NCI-H460 (cell line): ENCODE results near the gene AMACR. TPM values are rescaled to one million over a fixed set of nuclear protein-coding genes. Genes with fewer than 3 reads are reported as not detected.
"Not testable (repeated sequence)": the region's sequence is repeated elsewhere in the genome, so short reads cannot be mapped to it uniquely, and the experiment has no call there.

Experiments
- DNase-seq: peaks from one replicate; pipeline ENCODE4 v3.0.0-alpha.2; 2016; ENCODE audit warnings: low read depth; ENCODE audit errors: extremely low read depth
- total RNA-seq: library from RNA; depleted of rRNA; stranded (reverse); fragments of >200 nt; shearing (Covaris generic); gene quantifications from 2 replicates; pipeline ENCODE4 v1.2.3, GENCODE V29; 2014

AMACR gene
- total RNA-seq, 1 experiment from 2014 or later = 10.4 TPM

- DNase-seq = no peak
Observed at GRCh38 chr5:34038390-34038789, 30.5 kb upstream of the AMACR start.

DNA sequence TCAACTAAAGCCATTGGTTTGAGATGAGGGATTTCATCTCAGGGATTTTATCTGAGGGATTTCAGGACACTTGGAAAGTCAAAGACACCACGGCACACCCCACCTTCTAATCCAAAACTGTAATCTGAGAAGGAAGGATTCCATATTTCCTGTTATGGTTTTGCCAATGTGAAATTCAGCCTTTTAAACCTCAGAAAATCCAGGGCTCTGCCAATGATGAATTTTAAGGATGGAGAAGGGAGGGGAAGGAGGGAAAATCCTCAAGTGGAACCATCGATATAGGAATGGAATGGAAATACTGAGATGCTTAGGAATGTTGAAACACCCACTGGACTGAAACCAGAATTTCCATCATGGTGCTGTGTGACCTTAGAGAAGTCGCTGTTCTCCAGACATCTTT lies 29.9 kb upstream of the AMACR start:
- no peak for DNase-seq

GRCh38 chr5:34035756-34036155 lies 27.9 kb upstream of the AMACR start:
- DNase-seq = no peak

DNA sequence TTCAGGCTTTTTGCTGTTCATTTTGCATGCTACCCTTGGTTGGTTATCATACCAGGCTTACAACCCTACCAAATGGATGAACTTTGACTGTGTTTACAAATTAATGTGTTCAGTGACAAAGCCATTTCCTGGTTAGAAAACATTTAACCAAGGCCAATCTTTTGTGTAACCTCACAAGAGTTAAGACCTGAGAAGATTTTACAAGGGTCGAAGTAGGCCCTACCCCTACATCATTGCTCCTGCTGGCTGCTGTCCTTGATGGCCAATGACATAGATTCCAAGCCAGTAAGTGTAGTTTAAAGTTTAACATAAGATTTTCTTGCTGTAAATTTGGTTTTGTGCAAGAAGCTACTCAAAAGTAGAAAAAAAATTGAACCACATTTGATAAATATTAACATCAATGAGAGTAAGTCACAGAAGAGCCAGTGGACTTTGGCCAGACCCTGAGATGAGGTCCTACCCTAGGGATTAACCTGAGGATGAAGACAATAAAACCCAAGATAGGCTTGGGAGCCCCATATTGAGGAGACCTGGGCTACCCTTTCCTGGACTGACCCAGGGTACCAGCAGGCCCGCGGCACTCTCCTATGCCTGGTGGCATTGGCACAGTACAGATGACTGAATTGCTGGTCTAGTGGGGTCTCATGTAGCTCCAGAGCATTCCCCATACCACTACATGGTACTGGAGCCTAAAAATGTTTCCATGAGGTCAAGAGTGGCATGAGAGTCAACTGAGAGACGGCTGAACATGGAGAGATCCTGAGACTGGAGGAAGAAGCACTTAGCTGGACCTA lies 26.9 kb upstream of the AMACR start:
- DNase-seq = no peak

GRCh38 chr5:34031966-34032365 lies 24.1 kb upstream of the AMACR start:
- no peak for DNase-seq

GRCh38 chr5:34031117-34031516 lies 23.3 kb upstream of the AMACR start:
- no peak for DNase-seq

DNA sequence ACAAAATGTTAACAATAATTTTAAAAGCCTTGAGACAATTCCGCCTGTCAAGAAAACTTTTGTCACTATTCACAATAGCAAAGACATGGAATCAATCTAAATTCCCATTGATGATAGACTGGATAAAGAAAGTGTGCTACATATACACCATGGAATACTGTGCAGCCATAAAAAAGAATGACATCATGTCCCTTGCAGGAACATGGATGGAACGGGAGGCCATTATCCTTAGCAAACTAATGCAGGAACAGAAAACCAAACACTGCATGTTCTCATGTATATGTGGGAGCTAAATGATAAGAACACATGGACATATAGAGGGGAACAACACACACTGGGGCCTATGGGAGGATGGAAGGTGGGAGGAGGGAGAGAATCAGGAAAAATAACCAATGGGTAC lies 22.7 kb upstream of the AMACR start:
- not testable (repeated sequence) for DNase-seq

- no peak for DNase-seq
Observed at GRCh38 chr5:34030048-34030447, 22.2 kb upstream of the AMACR start.

DNA sequence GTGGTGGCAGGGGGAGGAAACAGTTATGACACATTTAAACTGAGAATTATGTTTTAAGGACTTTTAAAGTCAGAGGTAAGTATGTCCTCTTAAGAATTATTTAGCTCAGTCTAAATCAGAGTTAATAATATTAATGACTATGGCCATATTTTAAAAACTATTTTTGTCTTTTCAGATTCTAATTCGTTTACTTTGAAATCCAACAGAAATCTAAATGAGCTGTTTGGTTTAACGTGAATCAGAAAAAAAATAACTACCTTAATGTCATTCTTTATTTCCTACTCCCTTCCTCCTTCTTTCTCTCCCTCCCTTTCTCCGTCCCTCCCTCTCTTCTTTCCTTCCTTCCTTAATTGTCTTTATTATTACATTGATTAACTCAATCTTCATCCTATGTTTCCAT lies 20.5 kb upstream of the AMACR start:
- DNase-seq = no peak

- DNase-seq = no peak
Observed at GRCh38 chr5:34026089-34026761, 18.4 kb upstream of the AMACR start.

DNA sequence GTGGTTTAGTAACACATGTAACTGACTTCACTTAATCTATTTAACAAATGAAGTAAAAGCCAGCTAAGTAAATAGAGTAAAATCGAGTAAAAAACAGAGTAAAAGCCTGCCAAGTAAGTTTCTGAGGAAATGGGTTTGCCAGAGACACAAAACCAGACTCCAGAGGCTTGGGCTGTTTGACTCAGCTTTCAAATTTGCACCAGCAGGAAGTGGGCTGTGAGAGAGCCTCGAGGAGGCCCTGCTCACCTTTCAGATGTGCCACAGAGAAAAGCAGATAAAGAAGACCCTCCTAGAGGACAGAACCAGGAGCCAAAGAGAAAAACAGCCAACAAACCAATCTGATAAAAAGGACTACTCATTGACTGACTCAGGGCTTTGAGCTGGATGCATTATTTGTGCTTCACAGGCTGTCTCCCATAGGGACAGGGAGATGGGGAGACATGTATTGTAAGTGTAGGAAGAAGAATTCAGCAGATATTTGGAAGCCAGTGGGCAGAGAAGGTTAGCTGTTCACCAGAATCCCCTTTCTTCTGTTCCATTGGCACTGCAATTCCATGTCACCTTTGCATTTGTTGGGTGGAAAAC lies 14.4 kb upstream of the AMACR start:
- DNase-seq = no peak

GRCh38 chr5:34021334-34021733 lies 13.5 kb upstream of the AMACR start:
- DNase-seq = no peak

- no peak for DNase-seq
Observed at GRCh38 chr5:34020726-34021125, 12.9 kb upstream of the AMACR start.

DNA sequence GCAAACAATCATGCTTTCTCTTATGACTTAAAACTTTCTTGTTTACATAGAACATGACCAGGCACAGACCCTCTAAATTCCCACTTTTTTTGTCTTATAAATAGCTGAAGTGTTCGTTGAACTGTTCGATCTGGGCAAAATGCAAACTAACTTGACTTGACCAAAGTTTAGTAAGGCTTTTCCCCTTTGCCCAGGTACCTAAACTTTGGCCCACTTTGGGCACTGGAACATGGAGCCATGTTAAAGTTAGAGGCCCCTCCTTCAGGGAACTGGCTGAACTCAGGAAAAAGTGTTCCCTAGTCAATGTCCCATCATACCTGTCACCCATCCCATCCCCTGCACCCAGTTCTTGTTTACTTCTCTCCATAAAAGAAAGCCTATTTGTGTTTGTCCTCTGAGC lies 9.4 kb upstream of the AMACR start:
- DNase-seq = no peak

- DNase-seq = no peak
Observed at GRCh38 chr5:34016750-34017149, 8.9 kb upstream of the AMACR start.

- no peak for DNase-seq
Observed at GRCh38 chr5:34016222-34016621, 8.4 kb upstream of the AMACR start.

- no peak for DNase-seq
Observed at GRCh38 chr5:34015120-34015822, 7.4 kb upstream of the AMACR start.

GRCh38 chr5:34014626-34015025 lies 6.8 kb upstream of the AMACR start:
- DNase-seq = no peak

GRCh38 chr5:34013547-34013946 lies 5.7 kb upstream of the AMACR start:
- no peak for DNase-seq

GRCh38 chr5:34012791-34013190 lies 4.9 kb upstream of the AMACR start:
- no peak for DNase-seq

DNA sequence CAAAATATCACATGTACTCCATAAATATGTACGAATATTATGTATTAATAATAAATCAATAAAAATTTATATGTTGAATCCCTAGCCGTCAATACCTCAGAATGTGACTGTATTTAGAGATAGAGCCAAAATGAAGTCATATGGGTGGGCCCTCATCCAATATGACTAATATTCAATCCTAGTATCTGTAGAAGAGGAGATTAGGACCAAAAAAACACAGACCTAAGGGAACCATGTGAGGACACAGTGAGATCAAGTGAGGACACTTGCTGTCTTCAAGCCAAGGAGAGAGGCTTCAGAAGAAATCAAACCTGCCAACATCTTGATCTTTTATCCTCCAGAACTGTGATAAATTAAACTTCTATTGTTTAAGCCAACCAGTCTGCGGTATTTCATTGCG lies 3.7 kb upstream of the AMACR start:
- no peak for DNase-seq
